Heart left ventricle (tissue), 16 donors: ENCODE data around the gene SH2D2A. TPM values are rescaled to one million over a fixed set of nuclear protein-coding genes. Genes with fewer than 3 reads are reported as not detected.
A peak's percentile ranks its signal among the peaks of the same experiment; 100 is the strongest.

Source experiments
- ATAC-seq, 4 donors: fragments of 200-7000 bp; cut with Tn5 transposase; one replicate each; pipeline ENCODE4 v1.9.1; 2020 to 2022; ENCODE audit warnings: moderate library complexity in 4 of 4, mild to moderate bottlenecking in 3 of 4, moderate number of reproducible peaks in 1 of 4
- DNase-seq, 5 donors: peaks; one replicate each; pipeline ENCODE4 v3.0.0-alpha.2; 2020
- H3K27ac ChIP-seq, 12 donors: fragments of 200-600 bp; sonication (generic) in 4 of 12; one replicate each; pipeline versions ENCODE4 v1.5.0 to v1.8.0; 2016 to 2022; ENCODE audit warnings: mild to moderate bottlenecking in 2 of 12
- H3K27me3 ChIP-seq, 9 donors: fragments of 200-600 bp; sonication (generic) in 2 of 9; one replicate each; pipeline versions ENCODE4 v1.5.1 to v1.8.0; 2016 to 2022; ENCODE audit warnings: mild to moderate bottlenecking in 3 of 9
- H3K36me3 ChIP-seq, 9 donors: fragments of 200-600 bp; sonication (generic) in 2 of 9; one replicate each; pipeline versions ENCODE4 v1.5.0 to v1.8.0; 2018 to 2022; ENCODE audit warnings: mild to moderate bottlenecking in 2 of 9
- H3K4me1 ChIP-seq, 12 donors: fragments of 200-600 bp; sonication (generic) in 4 of 12; one replicate each; pipeline versions ENCODE4 v1.5.0 to v1.8.0; 2016 to 2022; ENCODE audit warnings: mild to moderate bottlenecking in 3 of 12
- H3K4me3 ChIP-seq, 12 donors: fragments of 200-600 bp; sonication (generic) in 4 of 12; one replicate each; pipeline versions ENCODE4 v1.5.0 to v1.8.0; 2017 to 2022; ENCODE audit warnings: mild to moderate bottlenecking in 9 of 12, moderate library complexity in 4 of 12
- H3K9me3 ChIP-seq, 12 donors: fragments of 200-600 bp; sonication (generic) in 4 of 12; one replicate each; pipeline versions ENCODE4 v1.5.0 to v1.8.0; 2016 to 2022; ENCODE audit warnings: mild to moderate bottlenecking in 1 of 12
- POLR2A ChIP-seq, 2 donors: fragments of 450-650 bp; IDR thresholded peaks; one replicate each; pipeline ENCODE4 v1.6.1; 2017; ENCODE audit warnings: antibody characterized with exemption in 2 of 2, mild to moderate bottlenecking in 2 of 2, moderate library complexity in 2 of 2
- WGBS, 4 donors: extraction: QIAGEN DNeasy Blood & Tissue Kit in 2 of 4; methylation state at CpG; one replicate each; pipeline versions ENCODE4 v1.1.5 to v1.1.7; 2013 to 2018; 5-methylcytosine and 5-hydroxymethylcytosine counted together
- intact Hi-C, 10 donors: fragments of 100-400 bp; cut with DNase I; formaldehyde crosslinking; loops; one replicate each; pipeline versions ENCODE4 v1.11.1 to v1.14.2; 2022
- polyA plus RNA-seq, 2 donors: library from polyadenylated mRNA; stranded (reverse); fragments of 200-250 nt; gene quantifications; one replicate each; pipeline ENCODE4 v1.2.3, GENCODE V29; 2013
- total RNA-seq, 9 donors: library from RNA; depleted of rRNA in 2 of 9; stranded (reverse); fragments of >200 nt in 2 of 9; fragmentation: NEBNext Ultra II Directional in 3 of 9; extraction: Animal tissue kit (Norgen Biotek cat#: 25700) in 3 of 9; gene quantifications; one replicate each; pipeline versions ENCODE4 v1.1.0 to v1.2.4, GENCODE V29; 2016 to 2023
- TF ChIP-seq, protein P1 (sequence below), 12 donors: fragments of 200-600 bp; sonication (generic) in 4 of 12; IDR thresholded peaks; one replicate each; pipeline versions ENCODE4 v1.5.0 to v1.8.0; 2018 to 2022; ENCODE audit warnings: antibody characterized with exemption in 12 of 12, mild to moderate bottlenecking in 5 of 12
- donor health status: ischemic (EF 13 %, LVEDD 7.1; RV severe dilation, severe dysfunction).
- donor health status: healthy with polysubstance abuse.
- donor health status: DM: no; HTN: yes; CAD: no.
- donor health status: DM: no; HTN: no; CAD: no.
- donor health status: ischemic (EF 25% LVEDD 6.9; RV normal size, moderate dysfunction).
- donor health status: ischemic (EF 25% LVEDD 5.7; RV mildly dilated, moderate dysfunction).
- donor health status: healthy.
- donor health status: DM: yes; HTN: yes; CAD: no.
- donor health status: ischemic (EF 35%, LVEDD 5.7; RV mildly dilated, moderate dysfunction).
- donor health status: nonischemic (EF 11% LVEDD 7.7; RV severe dilation, severe dysfunction).
- donor health status: DM: yes; HTN: yes; CAD: no.
- donor health status: PGD.
- donor health status: ischemic (EF 29% LVEDD 5.4; RV normal size, mild dysfunction).
- donor health status: nonischemic (EF 23%, LVEDD 6.1; RV moderate dilation, normal function).

The SH2D2A gene
- total and polyA plus RNA-seq, 11 donors, result 0.52 to 8.2 (median 1.1) TPM

DNA sequence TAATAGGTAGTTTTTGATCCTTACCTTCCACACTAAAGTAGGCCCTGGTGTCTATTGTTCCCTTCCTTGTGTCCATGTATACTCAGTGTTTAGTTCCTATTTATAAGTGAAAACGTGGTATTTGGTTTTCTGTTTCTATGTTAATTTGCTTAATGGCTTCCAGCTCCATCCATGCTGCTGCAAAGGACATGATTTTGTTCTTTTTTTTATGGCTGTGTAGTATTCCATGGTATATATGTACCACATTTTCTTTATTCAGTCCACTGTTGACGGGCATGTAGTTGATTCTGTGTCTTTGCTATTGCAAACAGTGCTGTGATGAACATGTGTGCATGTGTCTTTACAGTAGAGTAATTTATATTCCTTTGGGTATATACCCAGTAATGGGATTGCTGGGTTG lies 28.5 kb downstream of the SH2D2A start:
- WGBS, 4 donors, result 91 to 97% (median 95%) methylated on average over 2 of the region's 2 CpGs
- Histone ChIP-seq H3K4me3 (no peak overlapping the region), H3K27ac (no peak overlapping the region), H3K27me3 (no peaks in the 10 kb centered on the region), H3K4me1 (peaks cover 0 to 5% (median 0%) of the 10 kb centered on the region in 12 donors), H3K9me3 (no peaks in the 10 kb centered on the region), H3K36me3 (peaks cover 0 to 95% (median 87%) of the 10 kb centered on the region in 9 donors)
- DNase-seq (no peak), ATAC-seq (no peak)
- intact Hi-C loops, result no loop called here
- TF ChIP-seq, protein P1, sequence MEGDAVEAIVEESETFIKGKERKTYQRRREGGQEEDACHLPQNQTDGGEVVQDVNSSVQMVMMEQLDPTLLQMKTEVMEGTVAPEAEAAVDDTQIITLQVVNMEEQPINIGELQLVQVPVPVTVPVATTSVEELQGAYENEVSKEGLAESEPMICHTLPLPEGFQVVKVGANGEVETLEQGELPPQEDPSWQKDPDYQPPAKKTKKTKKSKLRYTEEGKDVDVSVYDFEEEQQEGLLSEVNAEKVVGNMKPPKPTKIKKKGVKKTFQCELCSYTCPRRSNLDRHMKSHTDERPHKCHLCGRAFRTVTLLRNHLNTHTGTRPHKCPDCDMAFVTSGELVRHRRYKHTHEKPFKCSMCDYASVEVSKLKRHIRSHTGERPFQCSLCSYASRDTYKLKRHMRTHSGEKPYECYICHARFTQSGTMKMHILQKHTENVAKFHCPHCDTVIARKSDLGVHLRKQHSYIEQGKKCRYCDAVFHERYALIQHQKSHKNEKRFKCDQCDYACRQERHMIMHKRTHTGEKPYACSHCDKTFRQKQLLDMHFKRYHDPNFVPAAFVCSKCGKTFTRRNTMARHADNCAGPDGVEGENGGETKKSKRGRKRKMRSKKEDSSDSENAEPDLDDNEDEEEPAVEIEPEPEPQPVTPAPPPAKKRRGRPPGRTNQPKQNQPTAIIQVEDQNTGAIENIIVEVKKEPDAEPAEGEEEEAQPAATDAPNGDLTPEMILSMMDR (IDR thresholded peaks at IDR 0.05), result no peak
- TF ChIP-seq POLR2A (IDR thresholded peaks at IDR 0.05), result no peak

DNA sequence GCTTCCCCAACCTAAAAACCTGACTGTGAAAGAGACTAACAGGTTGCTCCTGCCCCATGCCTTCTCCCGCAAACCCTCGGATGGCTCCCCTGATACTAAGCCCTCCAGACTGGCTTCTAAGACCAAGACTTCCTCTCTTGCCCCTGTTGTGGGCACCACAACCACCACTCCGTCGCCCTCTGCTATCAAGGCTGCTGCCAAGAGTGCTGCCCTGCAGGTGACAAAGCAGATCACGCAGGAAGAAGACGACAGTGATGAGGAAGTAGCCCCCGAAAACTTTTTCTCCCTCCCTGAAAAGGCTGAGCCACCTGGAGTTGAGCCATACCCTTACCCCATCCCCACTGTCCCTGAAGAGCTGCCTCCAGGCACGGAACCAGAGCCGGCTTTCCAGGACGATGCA lies 30.0 kb downstream of the SH2D2A start:
- ATAC-seq, result peak in 1 of 4 donors; percentile 26
- no peaks in the 10 kb centered on the region for H3K27me3 ChIP-seq
- intact Hi-C loops, result no loop called here
- no peak overlapping the region for H3K4me3 ChIP-seq
- TF ChIP-seq, protein P1 (IDR thresholded peaks at IDR 0.05), result no peak
- TF ChIP-seq POLR2A (IDR thresholded peaks at IDR 0.05), result no peak
- peaks cover 0 to 93% (median 87%) of the 10 kb centered on the region in 9 donors for H3K36me3 ChIP-seq
- peaks cover 0 to 10% (median 5%) of the 10 kb centered on the region in 12 donors for H3K4me1 ChIP-seq
- no peak for DNase-seq
- WGBS, 4 donors, result 83 to 96% (median 89%) methylated on average over 10 of the region's 10 CpGs
- H3K27ac ChIP-seq, result no peak overlapping the region
- H3K9me3 ChIP-seq, result no peaks in the 10 kb centered on the region

DNA sequence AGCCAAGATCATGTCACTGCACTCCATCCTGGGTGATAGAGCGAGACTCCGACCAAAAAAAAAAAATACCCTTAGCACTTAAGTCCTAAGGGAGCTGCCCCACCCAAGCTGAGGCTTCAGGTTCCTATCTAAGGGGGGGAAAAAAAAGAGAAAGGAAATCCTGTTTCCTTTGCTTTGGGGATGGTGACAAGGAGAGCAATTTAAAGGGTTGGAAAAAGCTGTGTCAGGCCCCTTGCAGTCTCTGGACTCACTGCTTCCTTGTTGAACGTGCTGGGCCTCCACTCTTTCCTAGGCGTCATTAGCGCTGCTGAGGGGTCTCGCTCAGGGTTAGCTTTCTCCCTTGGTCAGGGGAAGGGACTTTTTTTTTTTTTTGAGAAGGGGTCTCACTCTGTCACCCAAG lies 31.2 kb downstream of the SH2D2A start:
- no peaks in the 10 kb centered on the region for H3K9me3 ChIP-seq
- no peak overlapping the region for H3K4me3 ChIP-seq
- intact Hi-C loops, result no loop called here
- H3K27me3 ChIP-seq, result no peaks in the 10 kb centered on the region
- peaks cover 0 to 18% (median 6%) of the 10 kb centered on the region in 12 donors for H3K4me1 ChIP-seq
- no peak for TF ChIP-seq POLR2A (IDR thresholded peaks at IDR 0.05)
- TF ChIP-seq, protein P1 (IDR thresholded peaks at IDR 0.05), result no peak
- DNase-seq (no peak), ATAC-seq (peak in 2 of 4 donors; percentile 33 to 56)
- no peak overlapping the region for H3K27ac ChIP-seq
- 66 to 73% (median 69%) methylated on average over 6 of the region's 6 CpGs for WGBS, 4 donors
- peaks cover 0 to 87% (median 83%) of the 10 kb centered on the region in 9 donors for H3K36me3 ChIP-seq

DNA sequence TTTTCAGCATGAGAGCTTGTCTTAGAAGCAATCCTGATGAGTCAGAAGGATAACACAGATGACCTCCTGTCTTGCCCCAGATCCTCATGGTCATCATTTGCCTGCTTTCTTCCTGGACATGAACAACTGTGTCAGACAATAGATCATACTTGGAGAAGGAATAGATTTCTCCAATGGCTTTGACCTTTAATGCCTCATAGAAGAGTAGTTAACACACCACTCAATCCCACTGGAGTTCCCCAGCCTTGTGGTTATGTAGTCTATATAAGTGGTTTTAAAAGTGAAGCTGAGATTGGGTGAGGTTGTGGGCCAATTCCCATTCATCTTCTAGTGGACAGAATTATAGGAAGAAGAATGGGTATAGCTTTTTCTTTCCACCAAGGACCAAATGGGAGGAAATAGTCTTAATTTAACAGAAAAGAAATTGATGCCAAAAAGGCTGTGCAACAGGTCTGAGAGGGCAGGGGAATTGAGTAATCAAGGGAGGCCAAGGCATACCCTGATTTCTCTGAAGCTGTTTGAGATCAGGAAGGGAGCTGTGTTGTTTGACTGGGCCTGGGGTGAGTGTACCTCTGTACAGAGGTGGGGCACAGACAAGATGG lies 35.0 kb downstream of the SH2D2A start:
- TF ChIP-seq POLR2A (IDR thresholded peaks at IDR 0.05), result no peak
- TF ChIP-seq, protein P1 (IDR thresholded peaks at IDR 0.05), result no peak
- ATAC-seq, result peak in 1 of 4 donors; percentile 50

More for the DNA sequence above, 35.0 kb downstream of the SH2D2A start:
- no peak overlapping the region for H3K4me3 ChIP-seq
- intact Hi-C loops, result no loop called here
- H3K36me3 ChIP-seq, result peaks cover 0 to 58% (median 46%) of the 10 kb centered on the region in 9 donors
- no peak for DNase-seq
- H3K27ac ChIP-seq, result no peak overlapping the region
- H3K27me3 ChIP-seq, result no peaks in the 10 kb centered on the region
- peaks cover 0 to 35% (median 21%) of the 10 kb centered on the region in 12 donors for H3K4me1 ChIP-seq
- no peaks in the 10 kb centered on the region for H3K9me3 ChIP-seq
